IMR-90 (cell line): ENCODE measurements around the gene DENR.

ENCODE experiments used
- CEBPB ChIP-seq: IDR thresholded peaks from 2 replicates; pipeline ENCODE4 v1.6.1; 2012; ENCODE audit warnings: low read depth, low read length, improper control_type of control experiment
- FOS ChIP-seq: fragments of 150-350 bp; IDR thresholded peaks from 2 replicates; pipeline ENCODE4 v1.6.1; 2016; ENCODE audit warnings: low read depth, low read length
- SMC3 ChIP-seq: fragments of 150-350 bp; IDR thresholded peaks from 2 replicates; pipeline ENCODE4 v1.6.1; 2016; ENCODE audit warnings: low read depth, mild to moderate bottlenecking, antibody characterized with exemption, low read length, moderate library complexity
- TF ChIP-seq, protein P1 (sequence below): conservative IDR thresholded peaks from 2 replicates; pipeline ENCODE4 v1.5.1; 2012; ENCODE audit warnings: mild to moderate bottlenecking, low read depth, low read length, improper control_type of control experiment

- TF ChIP-seq, protein P1, sequence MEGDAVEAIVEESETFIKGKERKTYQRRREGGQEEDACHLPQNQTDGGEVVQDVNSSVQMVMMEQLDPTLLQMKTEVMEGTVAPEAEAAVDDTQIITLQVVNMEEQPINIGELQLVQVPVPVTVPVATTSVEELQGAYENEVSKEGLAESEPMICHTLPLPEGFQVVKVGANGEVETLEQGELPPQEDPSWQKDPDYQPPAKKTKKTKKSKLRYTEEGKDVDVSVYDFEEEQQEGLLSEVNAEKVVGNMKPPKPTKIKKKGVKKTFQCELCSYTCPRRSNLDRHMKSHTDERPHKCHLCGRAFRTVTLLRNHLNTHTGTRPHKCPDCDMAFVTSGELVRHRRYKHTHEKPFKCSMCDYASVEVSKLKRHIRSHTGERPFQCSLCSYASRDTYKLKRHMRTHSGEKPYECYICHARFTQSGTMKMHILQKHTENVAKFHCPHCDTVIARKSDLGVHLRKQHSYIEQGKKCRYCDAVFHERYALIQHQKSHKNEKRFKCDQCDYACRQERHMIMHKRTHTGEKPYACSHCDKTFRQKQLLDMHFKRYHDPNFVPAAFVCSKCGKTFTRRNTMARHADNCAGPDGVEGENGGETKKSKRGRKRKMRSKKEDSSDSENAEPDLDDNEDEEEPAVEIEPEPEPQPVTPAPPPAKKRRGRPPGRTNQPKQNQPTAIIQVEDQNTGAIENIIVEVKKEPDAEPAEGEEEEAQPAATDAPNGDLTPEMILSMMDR: no peak
- TF ChIP-seq SMC3 (no peak), CEBPB (no peak), FOS (no peak)
Measured at GRCh38 chr12:122754790-122755189, 2.2 kb downstream of the DENR start.
